ENCODE measurements around the gene SMTNL2. TPM values are rescaled to one million over a fixed set of nuclear protein-coding genes. Genes with fewer than 3 reads are reported as not detected.

The SMTNL2 gene
- 0.15 TPM in 1 of 2 replicates, not detected in the other for total RNA-seq

DNA sequence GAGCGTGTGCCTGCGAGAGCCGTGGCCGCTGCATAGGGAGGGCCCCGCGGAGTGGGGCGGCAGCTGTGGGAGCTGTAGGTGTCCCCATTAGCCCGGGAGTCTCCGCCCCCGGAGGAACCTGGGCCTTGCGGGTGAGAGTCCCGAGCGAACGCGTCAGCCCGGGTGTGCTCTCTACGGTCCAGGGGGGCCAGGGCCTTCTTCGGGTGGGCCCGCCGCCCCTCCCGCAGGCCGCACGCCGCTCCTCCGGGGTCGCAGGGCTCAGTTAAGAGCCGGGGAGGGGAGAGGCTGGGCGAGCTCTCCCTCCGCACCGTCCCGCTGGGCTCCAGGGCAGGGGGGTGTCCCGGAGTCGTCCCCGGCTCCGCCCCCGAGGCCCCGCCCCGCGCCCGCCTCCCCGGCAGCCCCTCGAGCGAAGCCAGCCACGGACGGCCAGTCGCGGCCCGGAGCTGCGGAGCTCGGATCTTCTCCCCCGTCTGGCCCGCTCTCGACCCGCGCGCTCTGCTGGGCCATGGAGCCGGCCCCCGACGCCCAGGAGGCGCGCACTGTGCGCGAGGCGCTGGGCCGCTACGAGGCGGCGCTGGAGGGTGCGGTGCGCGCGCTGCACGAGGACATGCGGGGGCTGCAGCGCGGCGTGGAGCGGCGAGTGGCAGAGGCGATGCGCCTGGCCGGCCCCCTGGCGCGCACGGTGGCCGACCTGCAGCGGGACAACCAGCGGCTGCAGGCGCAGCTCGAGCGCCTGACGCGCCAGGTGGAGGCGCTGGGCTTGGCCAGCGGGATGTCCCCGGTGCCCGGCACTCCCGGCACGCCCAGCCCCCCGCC, at the start of gene SMTNL2:
Gene SMTNL2 (plus strand): TSS at position 429 of the 816 bp plus-strand sequence. CDS start 77 bp downstream, at position 506.

DNA sequence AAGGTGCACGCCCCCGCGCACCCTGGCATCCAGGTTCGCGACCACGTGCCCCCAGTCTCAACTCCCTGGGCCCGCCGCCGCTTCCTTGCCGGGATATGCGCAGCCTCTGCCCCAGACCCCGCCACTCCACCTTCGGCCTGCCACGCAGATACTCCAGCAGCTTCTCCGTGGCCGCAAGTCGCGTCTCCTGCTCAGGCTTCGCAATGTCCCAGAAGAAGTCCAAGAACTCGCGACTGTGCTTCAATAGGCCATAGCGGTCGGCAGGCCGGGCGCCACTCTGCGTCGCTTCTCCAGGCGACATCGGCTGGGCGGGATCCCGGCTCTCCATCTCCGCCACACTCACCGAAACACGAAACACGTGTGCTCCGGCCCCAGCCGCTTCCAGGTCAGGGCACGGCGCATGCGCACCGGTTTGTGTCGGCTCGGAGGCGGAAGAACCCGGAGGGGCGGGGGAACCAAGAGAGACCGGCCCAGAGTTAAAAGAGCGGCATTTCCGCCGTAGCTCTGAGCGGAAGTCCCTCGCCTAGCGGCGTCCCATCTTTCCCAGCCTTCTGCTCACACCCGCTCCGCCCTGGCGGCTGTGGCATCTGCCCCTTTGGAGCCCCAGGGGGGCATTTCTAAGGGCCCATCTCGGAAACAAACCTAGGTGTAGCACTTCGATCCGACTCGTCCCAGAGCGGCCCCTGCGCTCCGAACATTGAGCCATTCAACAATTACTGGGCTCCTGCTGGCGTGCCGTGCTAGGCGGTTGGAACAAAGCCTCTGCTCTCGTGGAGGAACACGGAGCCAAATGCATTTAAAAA, 29.1 kb upstream of the SMTNL2 start, which contains the start of gene MYBBP1A:
Gene MYBBP1A (minus strand): TSS at position 388 of the 803 bp plus-strand sequence. CDS start 60 bp downstream, at position 328.

DNA sequence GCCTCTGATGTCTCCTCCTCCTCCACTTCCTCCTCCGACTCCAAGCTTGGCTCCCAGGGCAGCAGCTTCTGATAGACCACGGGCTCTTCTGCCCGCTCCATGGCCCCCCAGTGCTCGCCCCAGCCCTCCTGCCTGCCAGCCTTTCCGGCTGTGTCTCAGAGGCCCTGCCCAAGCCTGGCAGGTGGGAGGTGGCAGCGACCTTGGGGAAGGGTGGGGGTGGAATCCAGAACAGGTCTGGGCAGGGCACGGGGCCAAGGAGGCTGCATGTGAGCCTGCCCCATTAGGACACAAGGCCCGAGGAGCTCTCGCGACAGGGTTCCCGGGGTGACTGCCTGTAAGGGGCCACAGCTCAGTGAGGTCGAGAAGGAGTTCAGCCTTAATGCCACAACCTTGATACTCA, 23.9 kb upstream of the SMTNL2 start, which contains the start of gene GGT6:
Gene GGT6 (minus strand): TSS at position 157 of the 400 bp plus-strand sequence. CDS start 56 bp downstream, at position 101.

DNA sequence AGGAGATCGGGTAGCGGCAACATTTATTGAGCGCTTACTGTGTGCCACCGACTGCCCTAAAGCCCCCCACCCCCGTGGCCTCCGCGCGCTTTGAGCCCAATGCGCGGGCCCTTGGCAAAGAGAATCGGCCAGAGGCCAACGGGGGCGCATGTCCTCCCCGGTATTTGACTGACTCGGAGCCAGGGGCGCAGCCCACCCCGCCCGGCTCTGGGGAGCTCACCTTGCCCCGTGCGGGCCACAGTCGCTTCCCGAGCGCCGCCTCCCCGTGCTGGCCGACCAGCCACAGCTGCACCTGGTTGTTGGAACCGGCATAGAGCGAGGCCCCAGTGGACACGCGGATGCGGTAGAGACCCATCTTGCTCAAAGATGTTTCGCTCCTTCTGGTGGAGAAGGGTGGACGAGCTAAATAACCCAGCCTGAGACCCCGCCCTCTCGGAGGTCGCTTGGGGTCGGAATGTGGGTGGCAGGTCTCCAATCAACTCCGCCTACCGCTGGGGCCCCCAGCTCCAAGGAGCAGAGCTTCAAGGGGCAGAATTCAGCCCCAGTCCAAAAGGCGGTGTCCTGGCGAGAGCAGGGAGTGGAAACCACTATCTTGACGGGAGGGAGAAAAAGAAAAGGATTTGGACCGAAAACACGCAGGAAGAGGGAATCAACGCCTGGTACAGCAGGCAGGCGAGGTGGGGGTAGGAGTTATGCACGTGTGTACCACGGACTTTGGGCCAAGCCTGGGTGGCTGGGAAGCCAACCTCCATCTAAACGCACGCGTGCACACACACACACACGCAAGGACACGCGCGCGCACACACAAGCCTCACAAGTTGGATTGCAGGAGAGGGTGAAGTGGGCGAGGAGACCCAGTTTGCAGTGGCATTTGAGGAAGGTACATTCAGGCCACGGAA, 57.2 kb downstream of the SMTNL2 start, which contains the start of gene ALOX15:
Gene ALOX15 (minus strand): TSS at position 382 of the 899 bp plus-strand sequence. CDS start 27 bp downstream, at position 355.

Other genes starting within 250 kb of the SMTNL2 start
- gene UBE2G1, start 217.9 kb upstream of the SMTNL2 start, total RNA-seq: 36.0 and 42.7 TPM in 2 replicates
- gene SPNS3, start 150.6 kb upstream of the SMTNL2 start, total RNA-seq: not detected in 2 replicates
- 0.15 TPM in 1 of 2 replicates, not detected in the other for gene SPNS2, start 85.6 kb upstream of the SMTNL2 start, total RNA-seq
- gene MYBBP1A, start 29.1 kb upstream of the SMTNL2 start, total RNA-seq: 66.6 and 68.1 TPM in 2 replicates
- gene GGT6, start 24.0 kb upstream of the SMTNL2 start, total RNA-seq: not detected in 2 replicates
- not detected in 2 replicates for gene ALOX15, start 57.1 kb downstream of the SMTNL2 start, total RNA-seq
- gene PELP1, start 119.6 kb downstream of the SMTNL2 start, total RNA-seq: 25.7 and 35.5 TPM in 2 replicates
- 8.6 and 12.9 TPM in 2 replicates for gene ARRB2, start 126.1 kb downstream of the SMTNL2 start, total RNA-seq
- gene MED11, start 146.9 kb downstream of the SMTNL2 start, total RNA-seq: 19.8 and 23.9 TPM in 2 replicates
- not detected in 2 replicates for gene ZMYND15, start 155.3 kb downstream of the SMTNL2 start, total RNA-seq
- gene CXCL16, start 155.4 kb downstream of the SMTNL2 start, total RNA-seq: 0.34 and 0.59 TPM in 2 replicates
- gene TM4SF5, start 187.4 kb downstream of the SMTNL2 start, total RNA-seq: not detected in 2 replicates
- gene VMO1, start 201.8 kb downstream of the SMTNL2 start, total RNA-seq: 0.50 TPM in 1 of 2 replicates, not detected in the other
- not detected in 2 replicates for gene GLTPD2, start 204.4 kb downstream of the SMTNL2 start, total RNA-seq
- gene PSMB6, start 211.6 kb downstream of the SMTNL2 start, total RNA-seq: 280 and 286 TPM in 2 replicates
- 12.1 and 14.3 TPM in 2 replicates for gene PLD2, start 222.6 kb downstream of the SMTNL2 start, total RNA-seq
- 13.8 and 14.5 TPM in 2 replicates for gene MINK1, start 248.8 kb downstream of the SMTNL2 start, total RNA-seq

Data from bronchus fibroblast of lung (primary cell).